Smooth muscle cell (in vitro differentiated cells): ENCODE data around the gene ADARB1. TPM values are rescaled to one million over a fixed set of nuclear protein-coding genes. Genes with fewer than 3 reads are reported as not detected.

ENCODE experiments used
- DNase-seq: peaks from one replicate; lab custom pipeline; 2025; ENCODE audit not compliant: unreplicated experiment; lab: John Stamatoyannopoulos, UW
- H2AFZ ChIP-seq: fragments of 200-600 bp; sonication (generic); 2 replicates; pipeline ENCODE4 v1.6.0; 2016; ENCODE audit warnings: antibody characterized with exemption, low read depth, mild to moderate bottlenecking
- H3F3A ChIP-seq: fragments of 200-600 bp; sonication (generic); 2 replicates; pipeline ENCODE4 v1.6.0; 2017; ENCODE audit warnings: antibody characterized with exemption, low read depth
- H3K27ac ChIP-seq: fragments of 200-600 bp; sonication (generic); 2 replicates; pipeline ENCODE4 v1.5.1; 2016; ENCODE audit warnings: low read depth, mild to moderate bottlenecking
- H3K27me3 ChIP-seq: fragments of 200-600 bp; sonication (generic); 2 replicates; pipeline ENCODE4 v1.6.1; 2016; ENCODE audit warnings: low read depth, mild to moderate bottlenecking
- H3K36me3 ChIP-seq: fragments of 200-600 bp; sonication (generic); 2 replicates; pipeline ENCODE4 v1.5.1; 2016; ENCODE audit warnings: low read depth
- H3K4me1 ChIP-seq: fragments of 200-600 bp; sonication (generic); 2 replicates; pipeline ENCODE4 v1.5.1; 2016; ENCODE audit warnings: low read depth
- H3K4me2 ChIP-seq: fragments of 200-600 bp; sonication (generic); 2 replicates; pipeline ENCODE4 v1.6.0; 2016; ENCODE audit warnings: mild to moderate bottlenecking
- H3K4me3 ChIP-seq: fragments of 200-600 bp; sonication (generic); 2 replicates; pipeline ENCODE4 v1.5.1; 2016; ENCODE audit warnings: mild to moderate bottlenecking
- H3K79me2 ChIP-seq: fragments of 200-600 bp; sonication (generic); 2 replicates; pipeline ENCODE4 v1.6.0; 2016; ENCODE audit warnings: low read depth, mild to moderate bottlenecking
- H3K9ac ChIP-seq: fragments of 200-600 bp; sonication (generic); 2 replicates; pipeline ENCODE4 v1.6.0; 2016; ENCODE audit warnings: low read depth
- H3K9me3 ChIP-seq: fragments of 200-600 bp; sonication (generic); replicated peaks from 2 replicates; pipeline ENCODE4 v1.5.1; 2016; ENCODE audit warnings: low read depth
- H4K20me1 ChIP-seq: fragments of 200-600 bp; sonication (generic); 2 replicates; pipeline ENCODE4 v1.6.0; 2016; ENCODE audit warnings: low read depth
- WGBS: methylation state at CpG from one replicate; pipeline ENCODE4 v1.1.7; 2016; ENCODE audit warnings: low lambda C conversion rate; 5-methylcytosine and 5-hydroxymethylcytosine counted together
- polyA plus RNA-seq: library from polyadenylated mRNA; unstranded; fragments of >200 nt; fragmentation: Nextera tagmentation; extraction: Ambion mirVana; gene quantifications from 2 replicates; pipeline ENCODE4 v1.2.1, GENCODE V29; 2016
- total RNA-seq: library from RNA; depleted of rRNA; stranded (reverse); fragments of >200 nt; gene quantifications from 2 replicates; pipeline ENCODE4 v1.2.3, GENCODE V29; 2014
- TF ChIP-seq, protein P1 (sequence below): fragments of 200-600 bp; sonication (generic); IDR thresholded peaks from 2 replicates; pipeline ENCODE4 v1.5.1; 2017; ENCODE audit warnings: borderline replicate concordance, mild to moderate bottlenecking, antibody characterized with exemption; ENCODE audit not compliant: insufficient read depth, poor library complexity, severe bottlenecking

Gene ADARB1
- total and polyA plus RNA-seq, 2 experiments from 2014 or later, result 25.6 to 28.9 TPM

DNA sequence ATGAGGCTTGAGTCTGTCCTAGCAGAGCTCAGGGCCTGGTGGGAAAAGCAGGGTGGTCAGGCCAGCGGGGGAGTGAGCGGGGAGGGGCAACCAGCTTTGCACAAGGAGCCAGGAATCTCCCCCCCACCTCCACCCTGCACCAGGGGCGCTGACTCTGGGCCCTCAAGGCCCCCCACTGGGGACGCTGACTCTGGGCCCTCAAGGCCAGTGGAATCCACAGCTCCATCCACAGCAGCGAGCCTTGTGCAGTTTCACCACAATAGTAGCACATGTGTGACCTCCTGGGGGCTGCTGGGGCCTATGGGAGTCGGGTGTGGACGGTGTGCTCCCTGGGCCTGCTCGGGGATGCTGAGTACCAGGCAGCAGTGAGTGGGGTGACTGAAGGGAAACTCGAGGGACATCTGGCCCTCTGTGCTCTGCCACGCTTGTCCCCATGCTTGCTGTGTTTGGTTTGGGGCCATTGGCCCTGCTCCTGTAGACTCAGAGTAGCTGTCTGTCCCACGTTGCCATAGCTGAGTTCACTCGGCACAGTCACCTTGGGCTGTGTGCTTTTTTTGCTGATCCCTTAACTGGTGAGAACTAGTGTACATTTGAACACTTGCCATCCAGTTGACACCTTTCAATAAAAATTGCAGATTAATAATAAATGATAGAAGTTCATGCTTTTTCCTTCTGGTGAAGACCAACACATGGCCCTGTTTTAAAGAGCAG is 89.2 kb downstream of the ADARB1 start:
- Histone ChIP-seq H3K36me3 (no peaks in the 10 kb centered on the region), H3K9me3 (no peaks in the 10 kb centered on the region), H3K4me1 (peaks cover 14% of the 10 kb centered on the region), H3F3A (no peaks in the 10 kb centered on the region), H3K27me3 (no peaks in the 10 kb centered on the region), H3K27ac (peak overlapping the region; percentile 58), H4K20me1 (peaks cover 21% of the 10 kb centered on the region), H3K79me2 (peaks cover 9% of the 10 kb centered on the region), H3K4me3 (no peak overlapping the region), H2AFZ (no peak overlapping the region), H3K4me2 (peak overlapping the region; percentile 5), H3K9ac (no peak overlapping the region)
- TF ChIP-seq, protein P1, sequence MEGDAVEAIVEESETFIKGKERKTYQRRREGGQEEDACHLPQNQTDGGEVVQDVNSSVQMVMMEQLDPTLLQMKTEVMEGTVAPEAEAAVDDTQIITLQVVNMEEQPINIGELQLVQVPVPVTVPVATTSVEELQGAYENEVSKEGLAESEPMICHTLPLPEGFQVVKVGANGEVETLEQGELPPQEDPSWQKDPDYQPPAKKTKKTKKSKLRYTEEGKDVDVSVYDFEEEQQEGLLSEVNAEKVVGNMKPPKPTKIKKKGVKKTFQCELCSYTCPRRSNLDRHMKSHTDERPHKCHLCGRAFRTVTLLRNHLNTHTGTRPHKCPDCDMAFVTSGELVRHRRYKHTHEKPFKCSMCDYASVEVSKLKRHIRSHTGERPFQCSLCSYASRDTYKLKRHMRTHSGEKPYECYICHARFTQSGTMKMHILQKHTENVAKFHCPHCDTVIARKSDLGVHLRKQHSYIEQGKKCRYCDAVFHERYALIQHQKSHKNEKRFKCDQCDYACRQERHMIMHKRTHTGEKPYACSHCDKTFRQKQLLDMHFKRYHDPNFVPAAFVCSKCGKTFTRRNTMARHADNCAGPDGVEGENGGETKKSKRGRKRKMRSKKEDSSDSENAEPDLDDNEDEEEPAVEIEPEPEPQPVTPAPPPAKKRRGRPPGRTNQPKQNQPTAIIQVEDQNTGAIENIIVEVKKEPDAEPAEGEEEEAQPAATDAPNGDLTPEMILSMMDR, result no peak
- 86% methylated on average over 12 of the region's 12 CpGs for WGBS
- no peak for DNase-seq

DNA sequence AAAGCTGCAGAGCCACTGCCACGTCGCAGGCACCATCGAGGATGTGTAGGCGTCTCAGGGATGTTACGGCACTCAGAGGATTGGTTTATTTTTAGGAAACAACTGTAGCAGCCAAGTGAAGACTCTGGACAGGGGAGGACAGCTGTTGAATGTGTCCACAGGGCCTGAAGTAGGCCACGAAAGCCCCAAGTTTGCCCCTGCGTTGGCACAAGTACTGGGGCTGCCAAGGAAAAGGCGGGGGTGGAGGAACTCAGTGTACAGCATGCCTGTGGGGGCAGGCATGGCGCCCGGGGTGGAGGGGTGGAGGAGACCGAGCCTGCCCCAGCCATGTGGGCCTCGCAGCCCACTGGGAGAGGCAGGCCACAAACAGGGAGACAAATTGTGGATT is 89.7 kb downstream of the ADARB1 start:
- H3K4me2 ChIP-seq, result peak overlapping the region; percentile 5
- peak overlapping the region; percentile 58 for H3K27ac ChIP-seq
- H3K4me3 ChIP-seq, result no peak overlapping the region
- H2AFZ ChIP-seq, result no peak overlapping the region
- peaks cover 9% of the 10 kb centered on the region for H3K79me2 ChIP-seq
- 56% methylated on average over 10 of the region's 12 CpGs for WGBS
- H4K20me1 ChIP-seq, result peaks cover 23% of the 10 kb centered on the region
- H3F3A ChIP-seq, result no peaks in the 10 kb centered on the region
- H3K9me3 ChIP-seq, result no peaks in the 10 kb centered on the region
- TF ChIP-seq, protein P1, result no peak
- H3K9ac ChIP-seq, result no peak overlapping the region
- no peaks in the 10 kb centered on the region for H3K27me3 ChIP-seq
- H3K4me1 ChIP-seq, result peaks cover 14% of the 10 kb centered on the region
- DNase-seq, result no peak
- H3K36me3 ChIP-seq, result no peaks in the 10 kb centered on the region

GRCh38 chr21:45164838-45165237 is 90.5 kb downstream of the ADARB1 start:
- TF ChIP-seq, protein P1, result no peak
- H3F3A ChIP-seq, result no peaks in the 10 kb centered on the region
- peaks cover 20% of the 10 kb centered on the region for H3K4me1 ChIP-seq
- H3K4me2 ChIP-seq, result no peak overlapping the region
- H3K9me3 ChIP-seq, result no peaks in the 10 kb centered on the region
- no peak for DNase-seq
- H3K9ac ChIP-seq, result no peak overlapping the region
- 99% methylated on average over 6 of the region's 6 CpGs for WGBS
- no peaks in the 10 kb centered on the region for H3K27me3 ChIP-seq
- H3K27ac ChIP-seq, result no peak overlapping the region
- H2AFZ ChIP-seq, result no peak overlapping the region
- peaks cover 14% of the 10 kb centered on the region for H3K79me2 ChIP-seq
- H3K4me3 ChIP-seq, result no peak overlapping the region
- H3K36me3 ChIP-seq, result no peaks in the 10 kb centered on the region
- H4K20me1 ChIP-seq, result peaks cover 27% of the 10 kb centered on the region

- peaks cover 31% of the 10 kb centered on the region for H4K20me1 ChIP-seq
- WGBS, result 91% methylated on average over 5 of the region's 5 CpGs
Measured at GRCh38 chr21:45166931-45167330, 92.6 kb downstream of the ADARB1 start.

More at GRCh38 chr21:45166931-45167330, 92.6 kb downstream of the ADARB1 start:
- DNase-seq, result no peak
- Histone ChIP-seq H3K9me3 (no peaks in the 10 kb centered on the region), H2AFZ (no peak overlapping the region), H3K36me3 (no peaks in the 10 kb centered on the region), H3K4me2 (no peak overlapping the region), H3K79me2 (peaks cover 17% of the 10 kb centered on the region), H3K4me1 (peaks cover 6% of the 10 kb centered on the region), H3K27me3 (no peaks in the 10 kb centered on the region), H3F3A (no peaks in the 10 kb centered on the region), H3K27ac (no peak overlapping the region), H3K4me3 (no peak overlapping the region), H3K9ac (no peak overlapping the region)
- TF ChIP-seq, protein P1, result no peak
